Neuronal stem cell (in vitro differentiated cells): ENCODE results near the gene MAML2.

ENCODE experiments used
- DNase-seq: peaks from one replicate; pipeline ENCODE4 v3.0.0-alpha.2; 2013; ENCODE audit warnings: low spot score
- H2AFZ ChIP-seq: one replicate; pipeline ENCODE4 v1.6.1; 2013; ENCODE audit warnings: mild to moderate bottlenecking, low read length, inconsistent platforms
- H2AK5ac ChIP-seq: 2 replicates; pipeline ENCODE4 v1.6.1; 2013; ENCODE audit warnings: low read depth, mild to moderate bottlenecking, inconsistent platforms, low read length, moderate library complexity, mixed read lengths
- H2BK120ac ChIP-seq: 2 replicates; pipeline ENCODE4 v1.6.1; 2013; ENCODE audit warnings: low read depth, mild to moderate bottlenecking, inconsistent platforms, low read length, moderate library complexity, mixed read lengths
- H2BK12ac ChIP-seq: one replicate; pipeline ENCODE4 v1.6.1; 2013; ENCODE audit warnings: low read length, inconsistent platforms
- H2BK15ac ChIP-seq: 2 replicates; pipeline ENCODE4 v1.6.1; 2013; ENCODE audit warnings: mild to moderate bottlenecking, low read length, inconsistent platforms, mixed read lengths
- H2BK5ac ChIP-seq: one replicate; pipeline ENCODE4 v1.6.1; 2013; ENCODE audit warnings: inconsistent platforms, mild to moderate bottlenecking, low read length, moderate library complexity
- H3K14ac ChIP-seq: one replicate; pipeline ENCODE4 v1.6.1; 2013; ENCODE audit warnings: low read length, inconsistent platforms
- H3K18ac ChIP-seq: 2 replicates; pipeline ENCODE4 v1.6.1; 2013; ENCODE audit warnings: low read length, inconsistent platforms
- H3K23ac ChIP-seq: 2 replicates; pipeline ENCODE4 v1.6.1; 2013; ENCODE audit warnings: low read depth, mild to moderate bottlenecking, mixed read lengths, low read length, inconsistent platforms; ENCODE audit not compliant: poor library complexity
- H3K27ac ChIP-seq: replicated peaks from 3 replicates; pipeline ENCODE4 v1.5.1; 2013; ENCODE audit warnings: low read length, inconsistent platforms
- H3K27me3 ChIP-seq, 3 experiments: 2 replicates each; pipeline ENCODE4 v1.6.1; 2013; ENCODE audit warnings: low read length in 3 of 3, mild to moderate bottlenecking in 2 of 3, inconsistent platforms in 1 of 3, low read depth in 1 of 3, mixed read lengths in 1 of 3, moderate library complexity in 1 of 3; ENCODE audit not compliant: control insufficient read depth in 3 of 3, insufficient read depth in 3 of 3
- H3K36me3 ChIP-seq, 2 donors: replicated peaks in 1 of 2; 2 replicates each; pipeline ENCODE4 v1.6.1; 2013; ENCODE audit warnings: low read length in 2 of 2; ENCODE audit not compliant: control insufficient read depth in 2 of 2, insufficient read depth in 2 of 2
- H3K4ac ChIP-seq: 2 replicates; pipeline ENCODE4 v1.6.1; 2013; ENCODE audit warnings: inconsistent platforms, mild to moderate bottlenecking, low read length, moderate library complexity
- H3K4me1 ChIP-seq, 2 donors: 1 replicate in 1 of 2; 2 replicates in 1 of 2; pipeline ENCODE4 v1.6.1; 2013; ENCODE audit warnings: low read length in 2 of 2, low read depth in 1 of 2; ENCODE audit not compliant: control insufficient read depth in 2 of 2, insufficient read depth in 1 of 2
- H3K4me2 ChIP-seq: one replicate; pipeline ENCODE4 v1.6.1; 2013; ENCODE audit warnings: mild to moderate bottlenecking, low read length, inconsistent platforms; ENCODE audit not compliant: insufficient read depth, poor library complexity, severe bottlenecking
- H3K4me3 ChIP-seq, 2 donors: 2 replicates each; pipeline ENCODE4 v1.5.1; 2013; ENCODE audit warnings: low read length in 2 of 2, mild to moderate bottlenecking in 2 of 2, inconsistent platforms in 1 of 2, moderate library complexity in 1 of 2
- H3K79me1 ChIP-seq: one replicate; pipeline ENCODE4 v1.6.1; 2013; ENCODE audit warnings: low read depth, mild to moderate bottlenecking, inconsistent platforms, low read length, moderate library complexity
- H3K9ac ChIP-seq: one replicate; pipeline ENCODE4 v1.6.1; 2013; ENCODE audit warnings: mild to moderate bottlenecking, low read depth, low read length, inconsistent platforms; ENCODE audit not compliant: poor library complexity
- H3K9me3 ChIP-seq, 2 donors: replicated peaks in 1 of 2; 2 replicates each; pipeline versions ENCODE3 to v1.6.1; 2013; ENCODE audit warnings: low read length in 2 of 2, mild to moderate bottlenecking in 2 of 2, inconsistent platforms in 1 of 2, low read depth in 1 of 2, mixed read lengths in 1 of 2, moderate library complexity in 1 of 2; ENCODE audit not compliant: control insufficient read depth in 2 of 2, insufficient read depth in 1 of 2
- H4K8ac ChIP-seq: one replicate; pipeline ENCODE4 v1.6.1; 2013; ENCODE audit warnings: low read depth, mild to moderate bottlenecking, inconsistent platforms, low read length, moderate library complexity
- H4K91ac ChIP-seq: one replicate; pipeline ENCODE4 v1.6.1; 2013; ENCODE audit warnings: low read length, low read depth, mild to moderate bottlenecking, inconsistent platforms; ENCODE audit not compliant: poor library complexity
- WGBS, 2 donors: extraction: QIAGEN DNeasy Blood & Tissue Kit; methylation state at CpG; one replicate each; pipeline ENCODE4 v1.1.7; 2013; ENCODE audit warnings: missing lambda C conversion rate in 2 of 2, mixed read lengths in 1 of 2; ENCODE audit not compliant: insufficient read length in 2 of 2, insufficient replicate concordance in 1 of 2; ENCODE audit errors: extremely low coverage in 2 of 2; 5-methylcytosine and 5-hydroxymethylcytosine counted together

MAML2 gene

GRCh38 chr11:96303064-96303463, 39.9 kb downstream of the MAML2 start:
- H2BK12ac ChIP-seq = no peak overlapping the region
- H3K4ac ChIP-seq = no peak overlapping the region
- H3K18ac ChIP-seq = no peak overlapping the region
- H3K4me1 ChIP-seq = peaks cover 14 to 17% of the 10 kb centered on the region in 2 donors
- H3K4me3 ChIP-seq = no peak overlapping the region
- H2BK120ac ChIP-seq = no peak overlapping the region
- no peak overlapping the region for H4K8ac ChIP-seq
- no peak overlapping the region for H3K27ac ChIP-seq
- no peak overlapping the region for H3K23ac ChIP-seq
- no peak overlapping the region for H2AFZ ChIP-seq
- no peaks in the 10 kb centered on the region for H3K27me3 ChIP-seq
- H3K9me3 ChIP-seq = peaks cover 0 to 5% of the 10 kb centered on the region in 2 donors
- H3K14ac ChIP-seq = no peak overlapping the region
- no peak for DNase-seq
- H3K79me1 ChIP-seq = no peaks in the 10 kb centered on the region
- WGBS, 2 donors = no CpG with 5 or more reads among the region's 1 CpG
- no peak overlapping the region for H4K91ac ChIP-seq
- no peaks in the 10 kb centered on the region for H3K36me3 ChIP-seq
- no peak overlapping the region for H3K4me2 ChIP-seq
- no peak overlapping the region for H2AK5ac ChIP-seq
- no peak overlapping the region for H3K9ac ChIP-seq
- no peak overlapping the region for H2BK15ac ChIP-seq
- no peak overlapping the region for H2BK5ac ChIP-seq

- Histone ChIP-seq H3K9ac (no peak overlapping the region), H2BK5ac (no peak overlapping the region), H3K79me1 (no peaks in the 10 kb centered on the region), H2BK15ac (no peak overlapping the region), H3K18ac (no peak overlapping the region), H3K9me3 (peaks cover 0 to 5% of the 10 kb centered on the region in 2 donors), H2BK12ac (no peak overlapping the region), H3K4me2 (no peak overlapping the region), H3K27me3 (no peaks in the 10 kb centered on the region), H3K4me1 (peaks cover 9 to 12% of the 10 kb centered on the region in 2 donors), H3K27ac (no peak overlapping the region), H3K36me3 (peaks cover 0 to 2% of the 10 kb centered on the region in 2 donors), H2AFZ (no peak overlapping the region), H3K23ac (no peak overlapping the region), H4K8ac (no peak overlapping the region), H2AK5ac (no peak overlapping the region), H2BK120ac (no peak overlapping the region), H4K91ac (no peak overlapping the region), H3K4me3 (no peak overlapping the region), H3K4ac (no peak overlapping the region), H3K14ac (no peak overlapping the region)
- WGBS, 2 donors = no CpG with 5 or more reads among the region's 2 CpGs
- no peak for DNase-seq
These were observed 41.2 kb downstream of the MAML2 start for GRCh38 chr11:96301818-96302217.

- H4K8ac ChIP-seq = no peak overlapping the region
- no peak overlapping the region for H3K23ac ChIP-seq
- H3K27me3 ChIP-seq = no peaks in the 10 kb centered on the region
- DNase-seq = no peak
- no peak overlapping the region for H3K4me2 ChIP-seq
- no peak overlapping the region for H4K91ac ChIP-seq
- H2BK15ac ChIP-seq = no peak overlapping the region
- H3K14ac ChIP-seq = no peak overlapping the region
- peak overlapping the region; percentile 53 for H3K9ac ChIP-seq
- no peak overlapping the region for H3K4ac ChIP-seq
- H2BK12ac ChIP-seq = no peak overlapping the region
- H2BK120ac ChIP-seq = no peak overlapping the region
- H3K79me1 ChIP-seq = no peaks in the 10 kb centered on the region
- peak overlapping the region; percentile 20 for H3K18ac ChIP-seq
- H3K4me3 ChIP-seq = no peak overlapping the region
- H2BK5ac ChIP-seq = no peak overlapping the region
- H3K9me3 ChIP-seq = peaks cover 0 to 5% of the 10 kb centered on the region in 2 donors
- no peak overlapping the region for H3K27ac ChIP-seq
- peaks cover 3 to 7% of the 10 kb centered on the region in 2 donors for H3K4me1 ChIP-seq
- peaks cover 0 to 3% of the 10 kb centered on the region in 2 donors for H3K36me3 ChIP-seq
- no peak overlapping the region for H2AK5ac ChIP-seq
- H2AFZ ChIP-seq = no peak overlapping the region
- WGBS, 2 donors = no CpG with 5 or more reads among the region's 8 CpGs
These were observed 43.7 kb downstream of the MAML2 start for GRCh38 chr11:96299155-96299888.

- Histone ChIP-seq H3K4me1 (peaks cover 3 to 18% of the 10 kb centered on the region in 2 donors), H3K23ac (no peak overlapping the region), H3K4me2 (no peak overlapping the region), H3K27me3 (no peaks in the 10 kb centered on the region), H4K91ac (no peak overlapping the region), H3K27ac (no peak overlapping the region), H2BK5ac (no peak overlapping the region), H2BK120ac (no peak overlapping the region), H2BK15ac (no peak overlapping the region), H3K36me3 (peaks cover 0 to 3% of the 10 kb centered on the region in 2 donors), H3K4me3 (no peak overlapping the region), H3K4ac (no peak overlapping the region), H3K79me1 (no peaks in the 10 kb centered on the region), H3K14ac (no peak overlapping the region), H3K9ac (no peak overlapping the region), H2BK12ac (no peak overlapping the region), H2AFZ (no peak overlapping the region), H3K9me3 (no peaks in the 10 kb centered on the region), H3K18ac (no peak overlapping the region), H2AK5ac (no peak overlapping the region), H4K8ac (no peak overlapping the region)
- WGBS, 2 donors = no CpG with 5 or more reads among the region's 4 CpGs
- DNase-seq = no peak
These were observed 47.6 kb downstream of the MAML2 start for GRCh38 chr11:96295369-96295768.
